Liver (tissue), 3 donors: ENCODE measurements around the gene CDH4.

ENCODE experiments used
- EGR1 ChIP-seq, 2 donors: IDR thresholded peaks; 2 replicates each; pipeline ENCODE4 v1.6.1; 2016 to 2018; ENCODE audit warnings: antibody characterized with exemption in 2 of 2, low read depth in 2 of 2
- JUND ChIP-seq, 2 donors: IDR thresholded peaks; 2 replicates each; pipeline ENCODE4 v1.6.1; 2016; ENCODE audit warnings: antibody characterized with exemption in 2 of 2
- YY1 ChIP-seq: IDR thresholded peaks from 2 replicates; pipeline ENCODE4 v1.6.1; 2016; ENCODE audit warnings: antibody characterized with exemption, mild to moderate bottlenecking
- TF ChIP-seq, protein P1 (sequence below): fragments of 150-350 bp; IDR thresholded peaks from 2 replicates; pipeline ENCODE4 v1.5.1; 2017; ENCODE audit warnings: improper control_type of control experiment, low read depth, low read length; ENCODE audit not compliant: missing input control
- TF ChIP-seq, protein P2 (sequence below): IDR thresholded peaks from 2 replicates; pipeline ENCODE4 v1.6.1; 2016; ENCODE audit warnings: antibody characterized with exemption
- donor health status: healthy.
- donor health status: healthy.

DNA sequence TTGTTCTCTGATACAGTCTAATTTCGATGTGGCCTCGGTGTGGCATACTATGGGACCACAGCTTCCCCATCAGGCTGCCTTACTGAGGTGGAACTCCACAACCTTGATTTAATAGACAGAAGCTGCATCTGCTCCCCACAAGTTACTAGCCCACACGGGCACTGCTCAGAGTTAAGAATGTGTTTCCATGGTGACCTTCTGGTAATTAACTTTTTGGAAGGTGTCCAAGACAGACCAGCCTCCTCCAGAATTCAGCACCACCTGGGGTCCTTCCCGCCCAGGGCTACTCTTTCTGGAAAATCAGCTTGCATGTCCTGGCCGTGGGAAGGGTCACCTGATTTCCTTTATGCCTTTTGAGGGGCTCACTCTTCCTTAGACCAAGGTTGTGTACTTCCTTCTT, 48.7 kb upstream of the CDH4 start:
- TF ChIP-seq, protein P1, sequence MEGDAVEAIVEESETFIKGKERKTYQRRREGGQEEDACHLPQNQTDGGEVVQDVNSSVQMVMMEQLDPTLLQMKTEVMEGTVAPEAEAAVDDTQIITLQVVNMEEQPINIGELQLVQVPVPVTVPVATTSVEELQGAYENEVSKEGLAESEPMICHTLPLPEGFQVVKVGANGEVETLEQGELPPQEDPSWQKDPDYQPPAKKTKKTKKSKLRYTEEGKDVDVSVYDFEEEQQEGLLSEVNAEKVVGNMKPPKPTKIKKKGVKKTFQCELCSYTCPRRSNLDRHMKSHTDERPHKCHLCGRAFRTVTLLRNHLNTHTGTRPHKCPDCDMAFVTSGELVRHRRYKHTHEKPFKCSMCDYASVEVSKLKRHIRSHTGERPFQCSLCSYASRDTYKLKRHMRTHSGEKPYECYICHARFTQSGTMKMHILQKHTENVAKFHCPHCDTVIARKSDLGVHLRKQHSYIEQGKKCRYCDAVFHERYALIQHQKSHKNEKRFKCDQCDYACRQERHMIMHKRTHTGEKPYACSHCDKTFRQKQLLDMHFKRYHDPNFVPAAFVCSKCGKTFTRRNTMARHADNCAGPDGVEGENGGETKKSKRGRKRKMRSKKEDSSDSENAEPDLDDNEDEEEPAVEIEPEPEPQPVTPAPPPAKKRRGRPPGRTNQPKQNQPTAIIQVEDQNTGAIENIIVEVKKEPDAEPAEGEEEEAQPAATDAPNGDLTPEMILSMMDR, result no peak
- TF ChIP-seq, protein P2, sequence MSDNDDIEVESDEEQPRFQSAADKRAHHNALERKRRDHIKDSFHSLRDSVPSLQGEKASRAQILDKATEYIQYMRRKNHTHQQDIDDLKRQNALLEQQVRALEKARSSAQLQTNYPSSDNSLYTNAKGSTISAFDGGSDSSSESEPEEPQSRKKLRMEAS, result no peak
- TF ChIP-seq JUND (IDR thresholded peaks at IDR 0.05) (no peak), EGR1 (IDR thresholded peaks at IDR 0.05; ENCODE audit: low read depth in 2 of 2) (no peak), YY1 (no peak)
